NCI-H2029 treated with DMSO at 0.1 percent for 48 hours (cell line): ENCODE data around the gene ZNF284.
A peak's percentile ranks its signal among the peaks of the same experiment; 100 is the strongest.

Experiments
- DNase-seq: peaks from one replicate; lab custom pipeline; 2025; lab: John Stamatoyannopoulos, UW

Gene ZNF284

DNA sequence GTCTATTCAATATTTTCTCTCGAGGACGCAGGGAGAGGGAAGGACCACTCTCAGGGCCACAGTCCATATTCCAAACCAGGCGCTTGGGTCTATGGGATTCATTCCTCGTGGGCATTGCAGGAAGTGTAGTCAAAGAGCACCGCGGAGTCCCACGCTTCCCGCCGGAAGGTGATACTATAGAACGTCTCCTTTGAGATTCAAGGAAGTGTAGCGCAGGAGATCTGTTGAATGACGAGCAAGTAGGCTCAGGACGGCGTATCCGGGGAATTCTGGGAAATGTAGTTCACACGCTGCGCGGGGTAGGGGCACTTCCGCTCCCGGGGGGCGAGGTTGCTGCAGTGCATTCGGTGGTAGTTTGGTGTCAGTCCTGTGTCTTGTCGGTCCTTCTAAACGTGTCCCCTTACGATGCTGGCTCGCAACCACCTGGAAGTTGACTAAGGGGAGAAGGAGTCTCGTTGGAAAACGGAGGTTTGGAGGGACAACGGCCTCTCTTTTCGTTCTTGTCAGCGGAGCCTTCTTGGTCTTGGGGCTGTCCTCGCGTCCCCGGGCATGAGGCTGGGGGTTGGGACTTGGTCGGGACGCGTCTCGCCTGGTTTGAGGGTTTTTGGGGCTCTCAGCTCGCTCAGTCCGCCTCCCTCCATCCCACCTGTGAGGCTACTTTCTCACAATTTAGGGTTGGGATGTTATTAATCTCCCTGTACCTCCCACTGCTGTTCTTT, at the start of gene ZNF284:
TSS of gene ZNF284 (plus strand) at position 336 of the 719 bp plus-strand sequence. CDS start 4,231 bp downstream, outside the sequence.
- DNase-seq = peak; percentile 73

DNA sequence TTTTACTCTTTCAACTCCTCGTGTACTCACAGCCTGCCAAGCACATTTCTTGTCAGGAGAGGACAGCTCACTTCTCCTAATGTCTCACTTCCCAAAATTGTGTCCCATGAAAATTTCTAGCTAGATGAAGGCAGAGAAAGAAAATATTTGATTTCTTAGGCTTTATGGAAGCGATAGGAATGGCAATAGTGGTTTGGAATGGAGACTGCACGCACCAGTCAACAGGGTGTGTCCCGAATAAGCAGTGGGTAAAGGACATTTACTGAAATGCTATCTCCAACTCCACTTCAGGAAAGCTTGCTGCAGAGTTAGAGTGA, 47.1 kb upstream of the ZNF284 start:
- no peak for DNase-seq

DNA sequence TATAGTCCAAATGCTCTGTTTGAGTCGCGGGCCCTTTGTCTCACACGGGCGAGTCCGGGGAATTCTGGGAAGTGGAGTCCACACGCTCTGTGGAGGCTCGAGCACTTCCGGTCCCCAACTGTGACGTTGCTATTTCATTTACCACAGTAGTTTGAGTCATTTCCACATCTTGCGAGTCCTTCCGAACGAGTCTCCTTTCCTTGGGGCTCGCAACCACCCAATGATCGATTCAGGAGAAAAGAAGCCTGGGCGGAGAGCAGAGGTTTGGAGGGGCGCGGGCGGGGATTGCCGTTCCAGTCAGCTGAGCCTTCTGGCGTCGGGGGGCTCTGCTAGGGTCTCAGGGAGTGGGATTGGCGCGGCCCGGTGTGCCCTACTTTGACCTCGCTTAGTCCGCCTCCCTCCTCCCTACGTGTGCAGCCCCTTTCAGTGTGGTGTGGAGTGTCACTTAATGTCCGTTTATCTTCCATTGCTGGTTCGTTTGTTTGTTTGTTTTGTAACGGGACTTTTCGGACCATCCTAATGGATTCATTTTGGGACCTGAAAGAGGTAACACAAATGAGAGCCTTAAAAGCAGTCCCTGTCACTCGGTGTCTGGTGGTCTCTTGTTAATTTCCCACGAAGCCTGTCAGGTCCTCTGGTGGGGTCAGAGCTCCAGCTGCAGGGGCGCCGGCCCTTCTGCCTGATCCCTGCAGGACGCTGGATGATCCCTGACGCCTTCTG, 46.6 kb upstream of the ZNF284 start, which contains the start of gene ZNF222:
TSS of gene ZNF222 (plus strand) at position 163 of the 720 bp plus-strand sequence. CDS start at position 221, 58 bp downstream.
- peak; percentile 69 for DNase-seq

DNA sequence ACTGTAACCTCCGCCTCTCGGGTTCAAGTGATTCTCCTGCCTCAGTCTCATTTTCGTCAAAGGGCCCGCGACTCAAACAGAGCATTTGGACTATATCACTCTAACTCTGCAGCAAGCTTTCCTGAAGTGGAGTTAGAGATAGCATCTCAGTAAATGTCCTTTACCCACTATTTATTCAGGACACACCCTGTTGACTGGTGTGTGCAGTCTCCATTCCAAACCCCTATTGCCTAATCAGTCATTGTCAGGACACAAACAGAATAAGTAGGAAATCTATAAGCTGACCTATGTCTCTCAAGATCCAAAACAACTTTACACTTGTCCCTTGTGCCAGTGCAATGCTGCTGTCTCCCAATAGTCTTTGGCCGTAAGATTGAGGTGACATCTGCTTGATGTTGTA, 45.3 kb upstream of the ZNF284 start:
- no peak for DNase-seq

DNA sequence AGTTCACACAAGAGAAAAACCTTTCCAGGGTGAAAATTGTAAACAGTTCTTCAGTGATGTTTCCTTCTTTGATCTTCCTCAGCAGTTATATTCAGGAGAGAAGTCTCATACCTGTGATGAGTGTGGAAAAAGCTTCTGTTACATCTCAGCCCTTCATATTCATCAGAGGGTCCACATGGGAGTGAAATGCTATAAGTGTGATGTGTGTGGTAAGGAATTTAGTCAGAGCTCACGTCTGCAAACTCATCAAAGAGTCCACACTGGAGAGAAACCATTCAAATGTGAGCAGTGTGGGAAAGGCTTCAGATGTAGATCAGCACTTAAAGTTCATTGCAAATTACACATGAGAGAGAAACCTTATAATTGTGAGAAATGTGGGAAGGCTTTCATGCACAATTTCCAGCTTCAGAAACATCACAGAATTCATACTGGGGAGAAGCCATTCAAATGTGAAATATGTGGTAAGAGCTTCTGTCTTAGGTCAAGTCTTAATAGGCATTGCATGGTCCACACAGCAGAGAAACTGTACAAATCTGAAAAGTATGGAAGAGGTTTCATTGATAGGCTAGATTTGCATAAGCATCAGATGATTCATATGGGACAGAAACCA, 39.9 kb upstream of the ZNF284 start:
- no peak for DNase-seq

DNA sequence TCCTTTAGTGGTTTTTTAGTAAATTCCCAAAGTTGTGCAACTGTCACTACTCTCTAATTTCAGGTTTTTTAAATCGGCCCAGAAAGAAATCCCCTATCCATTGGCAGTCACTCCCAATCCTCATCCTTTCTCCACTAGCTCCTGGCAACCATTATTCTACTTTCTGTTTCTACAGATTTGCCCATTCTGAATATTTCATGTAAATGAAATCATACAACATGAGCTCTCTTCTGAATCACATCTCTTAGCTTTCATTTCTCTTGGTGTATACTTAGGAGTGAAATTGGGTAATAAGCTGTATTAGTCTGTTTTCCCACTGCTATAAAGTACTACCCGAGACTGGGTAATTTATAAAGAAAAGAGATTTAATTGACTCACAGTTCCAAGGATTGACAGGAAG, 29.8 kb upstream of the ZNF284 start:
- no peak for DNase-seq

DNA sequence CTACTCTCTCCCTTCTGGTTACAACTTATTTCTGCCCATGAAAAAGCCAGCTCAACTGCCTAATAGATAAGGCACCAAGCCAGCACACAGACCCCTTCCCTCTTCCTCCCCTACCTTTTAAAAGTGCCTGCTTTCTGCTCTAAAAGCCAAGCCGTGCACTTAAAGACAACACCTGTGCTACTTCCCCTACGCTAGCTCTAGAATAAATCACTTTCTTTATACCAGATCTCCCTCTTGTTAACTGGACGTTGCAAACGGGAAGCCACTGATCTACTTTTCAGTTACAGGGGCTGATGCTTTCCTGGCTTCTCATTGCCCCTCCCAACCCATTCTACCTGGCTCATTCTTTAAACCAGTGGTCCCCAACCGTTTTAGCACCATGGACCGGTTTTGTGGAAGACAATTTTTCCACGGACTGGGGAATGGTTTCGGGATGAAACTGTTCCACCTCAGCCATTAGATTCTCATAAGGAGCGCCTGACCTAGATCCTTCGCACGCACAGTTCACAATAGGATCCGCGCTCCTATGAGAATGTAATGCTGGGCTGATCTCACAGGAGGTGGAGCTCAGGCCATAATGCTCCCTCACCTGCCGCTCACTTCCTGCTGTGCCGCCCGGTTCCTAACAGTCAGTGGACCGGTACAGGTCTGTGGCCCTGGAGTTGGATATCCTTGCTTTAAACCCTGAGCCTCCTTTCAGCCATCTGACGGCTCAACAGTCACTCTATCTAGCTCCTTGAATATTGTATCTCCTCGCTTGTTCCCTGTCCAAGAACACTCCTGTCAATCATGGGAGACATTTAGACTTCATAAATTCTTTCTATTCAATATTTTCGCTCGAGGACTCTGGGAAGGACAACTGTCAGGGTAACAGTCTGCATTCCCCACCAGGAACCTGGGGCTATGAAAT, 21.0 kb upstream of the ZNF284 start:
- DNase-seq = peak; percentile 66

DNA sequence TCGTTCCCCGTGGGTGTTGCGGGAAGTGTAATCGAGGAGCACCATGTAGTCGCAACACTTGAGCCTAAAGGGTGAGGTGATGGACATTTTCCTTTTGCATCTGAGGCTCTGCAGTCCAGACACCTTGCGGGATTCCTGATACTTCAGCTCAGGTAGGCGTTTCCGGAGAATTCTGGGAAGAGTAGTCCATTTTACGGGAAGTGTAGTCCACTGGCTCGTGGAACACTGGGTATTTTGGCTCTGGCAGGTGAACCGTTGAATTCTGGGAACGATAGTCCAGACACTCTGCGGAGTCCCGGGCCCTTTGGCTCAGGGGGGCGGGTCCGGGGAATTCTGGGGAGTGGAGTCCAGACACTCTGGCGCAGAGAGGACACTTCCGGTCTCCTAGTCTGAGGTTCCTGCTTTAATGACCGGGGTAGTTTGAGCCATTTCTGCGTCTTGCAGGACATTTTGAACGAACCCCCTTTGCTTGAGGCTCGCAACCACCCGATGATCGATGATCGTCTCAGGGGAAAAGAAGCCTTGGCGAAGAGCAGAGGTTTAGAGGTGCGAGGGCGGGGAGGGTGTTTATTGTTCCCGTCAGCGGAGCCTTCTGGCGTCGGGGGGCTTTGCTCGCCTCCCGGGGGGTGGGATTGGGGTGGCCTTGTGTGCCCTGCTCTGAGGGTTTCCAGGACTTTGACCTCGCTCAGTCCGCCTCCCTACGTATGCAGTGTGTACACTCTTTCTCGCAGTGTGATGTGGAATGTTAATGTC, 20.1 kb upstream of the ZNF284 start, which contains the start of gene ZNF223:
TSS of gene ZNF223 (plus strand) at position 387 of the 753 bp plus-strand sequence. CDS start 3,141 bp downstream, outside the sequence.
- DNase-seq = peak; percentile 96

DNA sequence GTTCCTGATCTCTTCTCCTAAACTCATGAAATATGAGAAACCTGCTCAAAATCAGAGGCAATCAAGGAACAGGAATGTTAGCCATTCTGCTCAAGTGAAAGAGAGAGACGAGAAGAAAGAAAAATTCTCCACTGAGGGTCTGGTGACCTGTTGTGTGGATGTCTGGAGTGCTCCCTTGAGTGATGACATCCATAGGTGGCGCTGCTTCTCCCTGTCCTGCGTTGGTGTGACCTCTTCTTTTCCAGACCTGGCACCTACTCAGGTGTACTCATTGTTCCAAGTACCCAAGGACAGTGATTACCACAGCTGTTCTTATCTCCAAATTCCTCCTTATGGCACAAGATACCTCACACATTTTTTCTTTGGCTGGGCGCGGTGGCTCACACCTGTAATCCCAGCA, 16.1 kb upstream of the ZNF284 start:
- no peak for DNase-seq

DNA sequence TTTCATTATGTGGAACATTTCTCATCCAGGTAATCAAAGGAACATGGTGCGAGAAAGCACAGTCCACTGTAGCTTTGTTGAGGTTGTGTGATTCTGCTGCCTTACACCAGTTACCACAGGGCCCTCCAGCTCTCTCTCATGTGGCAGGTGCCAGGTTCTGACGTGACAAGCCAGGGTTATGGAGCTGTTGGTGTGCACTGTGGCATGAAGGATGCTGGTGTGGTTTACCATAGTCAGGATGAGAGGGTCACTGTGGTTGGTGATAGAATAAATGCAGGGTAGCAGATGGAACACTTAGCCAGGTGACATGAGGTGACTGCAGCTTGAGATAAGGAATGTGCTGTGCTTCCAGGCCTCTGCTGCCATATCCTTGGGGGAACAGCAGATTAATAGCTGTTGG, 12.7 kb upstream of the ZNF284 start:
- no peak for DNase-seq

DNA sequence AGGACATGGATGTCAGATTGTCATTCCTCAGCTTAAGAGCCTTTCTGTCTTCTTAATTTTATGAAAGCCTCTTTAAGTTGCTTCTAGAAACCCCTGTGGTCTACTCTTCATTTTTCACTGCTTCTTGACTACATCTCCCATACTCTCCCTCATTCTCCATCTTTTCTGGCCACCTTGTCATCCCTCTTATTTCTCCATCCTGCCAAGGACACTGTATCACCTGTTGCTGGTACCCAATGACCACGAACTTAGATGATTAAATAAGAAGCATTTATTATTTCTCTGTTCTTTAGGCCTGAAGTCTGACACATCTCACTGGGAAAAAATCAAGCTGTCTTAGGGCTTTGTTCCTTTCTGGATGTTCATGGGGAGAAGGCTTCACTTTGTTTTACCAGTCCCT, 10.9 kb upstream of the ZNF284 start:
- no peak for DNase-seq

DNA sequence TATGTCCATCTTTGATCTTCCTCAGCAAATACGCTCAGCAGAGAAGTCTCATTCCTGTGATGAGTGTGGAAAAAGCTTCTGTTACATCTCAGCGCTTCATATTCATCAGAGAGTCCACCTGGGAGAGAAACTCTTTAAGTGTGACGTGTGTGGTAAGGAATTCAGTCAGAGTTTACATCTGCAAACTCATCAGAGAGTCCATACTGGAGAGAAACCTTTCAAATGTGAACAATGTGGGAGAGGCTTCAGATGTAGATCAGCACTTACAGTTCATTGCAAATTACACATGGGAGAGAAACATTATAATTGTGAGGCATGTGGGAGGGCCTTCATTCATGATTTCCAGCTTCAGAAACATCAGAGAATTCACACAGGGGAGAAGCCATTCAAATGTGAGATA, 5.7 kb upstream of the ZNF284 start:
- no peak for DNase-seq

DNA sequence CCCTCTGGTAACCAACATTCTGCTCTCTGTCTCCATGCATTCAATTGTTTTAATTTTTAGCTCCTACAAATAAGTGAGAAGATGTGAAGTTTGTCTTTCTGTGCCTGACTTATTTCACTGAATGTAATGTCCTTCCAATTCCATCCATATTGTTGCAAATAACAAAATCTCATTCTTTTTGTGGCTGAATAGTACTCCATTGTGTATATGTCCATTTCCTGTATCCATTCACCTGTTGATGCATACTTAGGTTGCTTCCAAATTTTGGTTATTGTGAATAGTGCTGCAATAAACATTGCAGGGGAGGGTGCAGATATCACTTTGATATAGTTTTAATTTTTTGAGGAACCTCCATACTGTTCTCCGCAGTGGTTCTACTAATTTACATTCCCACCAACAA, 2.5 kb upstream of the ZNF284 start:
- no peak for DNase-seq

DNA sequence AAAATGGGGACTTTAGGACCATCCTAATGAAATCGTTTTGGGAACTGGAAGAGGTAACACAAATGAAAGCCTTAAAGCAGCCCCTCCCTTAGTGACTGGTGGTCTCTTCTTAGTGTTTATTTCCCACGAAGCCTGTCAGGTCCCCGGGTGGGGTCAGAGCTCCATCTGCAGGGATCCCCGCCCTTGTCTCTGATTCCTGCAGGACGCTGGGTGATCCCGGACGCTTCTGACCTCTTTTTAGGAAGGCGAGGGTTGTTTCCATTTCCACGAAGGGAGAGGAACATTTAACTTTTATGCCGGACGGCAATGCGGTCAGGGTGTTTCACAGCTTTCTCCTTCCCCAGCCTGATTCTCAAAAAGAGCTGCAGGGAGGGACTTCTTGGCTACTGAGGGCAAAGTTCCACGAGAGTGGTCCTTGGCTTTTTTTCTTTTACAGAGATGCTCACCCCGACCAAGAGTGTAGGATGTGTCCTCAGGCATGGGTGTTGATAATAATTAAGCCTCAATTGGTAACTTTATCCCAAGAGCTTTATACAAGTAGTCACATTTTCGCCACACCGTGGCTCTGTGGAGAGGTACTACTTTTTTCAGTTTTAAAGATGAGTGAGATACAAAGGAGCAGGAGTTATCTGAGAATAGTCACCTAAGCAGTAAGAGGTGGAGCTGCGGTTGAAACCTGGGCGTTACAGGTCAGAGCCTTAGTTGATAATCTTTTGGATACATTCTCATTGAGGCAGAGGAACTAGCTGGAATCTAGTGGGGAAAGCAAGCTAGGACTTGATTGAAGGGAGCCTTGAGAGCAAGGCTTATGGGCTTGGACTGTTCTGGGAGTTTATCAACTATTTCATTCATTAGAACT, 813 bp downstream of the ZNF284 start:
- DNase-seq = no peak

DNA sequence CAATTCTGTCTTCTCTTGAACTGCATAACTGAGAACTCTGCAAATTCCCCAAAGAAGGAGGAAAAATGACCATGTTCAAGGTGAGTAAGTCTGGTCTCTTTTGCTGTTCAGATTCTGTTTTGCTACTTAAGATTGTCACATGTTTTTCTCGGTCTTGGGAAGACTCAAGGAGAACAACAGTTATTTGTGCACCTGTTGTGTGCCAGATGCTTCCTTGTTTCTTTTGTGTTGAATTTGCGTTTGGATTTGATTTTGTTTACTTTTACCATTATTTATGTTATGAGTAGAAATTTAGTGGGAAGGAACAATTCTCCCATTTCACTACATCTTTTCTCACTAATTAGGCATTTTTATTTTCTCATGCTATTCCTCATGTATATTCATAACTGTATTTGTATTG, 4.4 kb downstream of the ZNF284 start:
- no peak for DNase-seq

DNA sequence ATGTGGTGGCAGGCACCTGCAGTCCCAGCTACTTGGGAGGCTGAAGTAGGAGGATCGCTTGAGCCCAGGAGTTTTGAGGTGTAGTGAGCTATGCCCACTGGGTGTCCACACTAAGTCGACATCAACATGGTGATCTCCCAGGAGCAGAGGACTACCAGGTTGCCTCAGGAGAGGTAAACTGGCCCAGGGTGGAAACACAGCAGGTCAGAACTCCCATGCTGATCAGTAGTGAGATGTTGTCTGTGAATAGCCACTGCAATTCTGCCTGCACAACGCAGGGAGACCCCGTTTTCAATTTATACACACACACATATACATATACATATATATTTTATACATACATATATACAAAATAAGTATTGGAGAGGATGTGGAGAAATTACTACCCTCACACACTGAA, 20.1 kb downstream of the ZNF284 start:
- DNase-seq = no peak

DNA sequence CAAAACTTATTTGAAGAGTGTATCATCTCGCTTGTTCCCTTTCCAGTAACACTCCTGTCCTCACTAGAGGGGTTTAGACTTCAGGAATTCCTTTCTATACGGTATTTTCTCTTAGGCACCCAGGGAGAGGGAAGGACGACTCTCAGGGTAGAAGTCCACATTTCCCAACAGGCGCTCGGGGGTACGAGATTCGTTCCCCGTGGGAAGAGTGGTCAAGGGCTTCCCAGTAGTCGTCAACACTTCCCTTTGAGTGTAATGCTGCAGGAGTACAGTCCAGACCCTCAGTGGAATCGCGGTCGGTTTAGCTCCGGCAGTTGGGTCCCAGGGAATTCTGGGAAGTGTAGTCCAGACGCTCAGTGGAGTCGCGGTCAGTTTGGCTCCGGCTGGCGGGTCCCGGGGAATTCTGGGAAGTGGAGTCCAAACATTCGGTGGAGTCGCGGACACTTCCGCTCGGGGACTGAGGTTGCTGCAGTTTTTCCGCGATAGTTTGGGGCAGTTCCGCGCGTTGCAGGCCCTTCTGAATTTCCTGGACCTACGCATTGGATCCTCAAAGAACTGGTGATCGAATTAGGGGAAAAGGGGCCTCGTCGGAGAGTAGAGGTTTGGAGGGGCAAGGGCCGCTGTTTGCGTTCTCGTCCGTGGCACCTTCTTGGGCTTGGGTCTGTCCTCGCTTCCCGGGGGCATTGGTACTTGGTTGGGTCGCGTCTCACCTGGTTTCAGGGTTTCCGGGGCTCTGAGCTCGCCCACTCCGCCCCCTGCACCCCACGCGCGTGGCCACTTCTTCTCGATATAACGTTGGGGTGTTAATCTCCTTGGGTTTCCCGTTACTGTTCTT, 22.2 kb downstream of the ZNF284 start, which contains the start of gene ZNF224:
TSS of gene ZNF224 (plus strand) at position 431 of the 835 bp plus-strand sequence. CDS start 3,513 bp downstream, outside the sequence.
- peak; percentile 91 for DNase-seq

DNA sequence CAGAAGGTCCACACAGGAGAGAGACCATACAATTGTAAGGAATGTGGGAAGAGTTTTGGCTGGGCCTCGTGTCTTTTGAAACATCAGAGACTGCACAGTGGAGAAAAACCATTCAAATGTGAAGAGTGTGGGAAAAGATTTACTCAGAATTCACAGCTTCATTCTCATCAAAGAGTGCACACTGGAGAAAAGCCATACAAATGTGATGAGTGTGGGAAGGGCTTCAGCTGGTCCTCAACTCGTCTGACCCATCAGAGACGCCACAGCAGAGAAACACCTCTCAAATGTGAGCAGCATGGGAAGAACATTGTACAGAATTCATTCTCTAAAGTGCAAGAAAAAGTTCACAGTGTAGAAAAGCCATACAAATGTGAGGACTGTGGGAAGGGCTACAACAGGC, 35.8 kb downstream of the ZNF284 start:
- DNase-seq = no peak

DNA sequence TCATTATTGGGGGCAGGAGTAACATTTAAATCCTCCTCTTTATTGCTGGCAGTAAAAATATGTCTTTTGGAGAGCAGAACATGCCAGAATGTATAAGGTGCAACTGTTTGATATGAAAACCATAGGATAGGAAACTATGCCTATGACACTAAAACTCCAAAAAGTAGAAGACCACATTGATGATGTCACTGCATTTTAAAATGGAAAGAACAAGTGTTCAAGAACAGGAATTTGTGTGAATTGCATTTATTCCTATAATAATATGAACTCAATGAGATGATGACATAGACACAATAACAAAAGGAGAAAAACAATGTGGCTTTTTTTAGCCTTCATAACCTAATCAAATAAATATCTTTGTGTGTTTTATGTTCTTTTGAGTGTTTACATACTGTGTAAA, 37.5 kb downstream of the ZNF284 start:
- no peak for DNase-seq
